Suppressor macrophage treated with lipopolysaccharide for 4 hours (primary cell): ENCODE measurements around the gene NTF3.
A peak's percentile ranks its signal among the peaks of the same experiment; 100 is the strongest.

Experiments
- DNase-seq: peaks from one replicate; pipeline ENCODE4 v3.0.0-alpha.2; 2020

NTF3 gene

DNA sequence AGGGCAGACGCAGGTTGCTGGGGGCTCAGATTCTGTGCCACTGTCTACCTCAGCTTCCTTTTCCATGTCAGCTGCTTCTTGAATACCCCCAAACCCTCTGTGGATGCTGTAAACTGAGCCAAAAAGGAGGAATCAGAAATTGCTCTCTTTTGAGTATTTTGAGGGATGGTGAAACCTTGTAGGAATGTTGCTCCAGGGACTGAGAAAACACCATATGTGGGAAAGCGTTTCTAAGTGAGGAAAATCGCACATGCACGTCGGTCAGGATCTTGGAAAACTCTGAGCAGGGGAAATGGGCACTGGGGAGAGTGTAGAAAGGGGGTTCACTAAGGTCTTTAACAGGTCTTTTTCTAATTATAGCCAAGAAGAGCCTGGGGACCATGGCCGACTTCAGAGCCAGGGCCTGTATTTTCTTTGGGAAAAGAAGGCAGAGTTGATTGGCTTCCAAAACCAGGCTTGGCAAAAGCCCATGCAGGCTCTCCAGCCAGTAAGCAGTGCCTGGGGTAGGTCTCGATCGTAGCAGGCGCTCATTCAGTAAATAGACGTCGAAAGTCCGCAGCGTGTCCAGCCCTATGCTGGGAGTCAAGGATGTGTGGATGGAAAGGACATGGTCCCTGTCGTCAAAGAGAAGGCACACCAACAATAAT, 58.0 kb downstream of the NTF3 start:
- DNase-seq = no peak

DNA sequence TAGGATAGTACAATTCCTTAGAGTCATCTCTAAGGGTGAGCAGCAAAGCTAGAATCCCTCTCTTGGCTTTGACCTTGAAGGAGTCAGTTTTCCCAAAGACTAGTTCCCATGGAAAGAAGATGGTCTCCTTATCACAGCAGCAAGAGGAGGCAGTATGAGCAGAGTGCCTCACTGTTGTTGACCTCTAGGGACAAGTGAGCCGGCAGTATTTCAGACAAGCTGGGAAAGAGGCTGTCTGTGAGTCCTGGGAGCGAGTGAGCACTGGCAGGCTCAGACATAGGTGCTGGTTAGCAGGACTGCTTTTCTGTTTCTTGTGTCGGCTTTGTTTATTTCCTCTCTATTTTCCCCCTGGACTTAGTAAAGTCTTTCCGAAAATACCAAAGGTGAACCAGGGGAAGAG, 60.7 kb downstream of the NTF3 start:
- no peak for DNase-seq

GRCh38 chr12:5493018-5493417, 61.1 kb downstream of the NTF3 start:
- no peak for DNase-seq

DNA sequence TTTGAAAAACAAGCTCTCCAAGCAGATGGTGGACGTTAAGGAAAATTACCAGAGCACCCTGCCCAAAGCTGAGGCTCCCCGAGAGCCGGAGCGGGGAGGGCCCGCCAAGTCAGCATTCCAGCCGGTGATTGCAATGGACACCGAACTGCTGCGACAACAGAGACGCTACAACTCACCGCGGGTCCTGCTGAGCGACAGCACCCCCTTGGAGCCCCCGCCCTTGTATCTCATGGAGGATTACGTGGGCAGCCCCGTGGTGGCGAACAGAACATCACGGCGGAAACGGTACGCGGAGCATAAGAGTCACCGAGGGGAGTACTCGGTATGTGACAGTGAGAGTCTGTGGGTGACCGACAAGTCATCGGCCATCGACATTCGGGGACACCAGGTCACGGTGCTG, 62.4 kb downstream of the NTF3 start:
- DNase-seq = no peak

GRCh38 chr12:5497329-5498053, 65.6 kb downstream of the NTF3 start:
- DNase-seq = no peak

GRCh38 chr12:5498076-5498475, 66.2 kb downstream of the NTF3 start:
- DNase-seq = no peak

DNA sequence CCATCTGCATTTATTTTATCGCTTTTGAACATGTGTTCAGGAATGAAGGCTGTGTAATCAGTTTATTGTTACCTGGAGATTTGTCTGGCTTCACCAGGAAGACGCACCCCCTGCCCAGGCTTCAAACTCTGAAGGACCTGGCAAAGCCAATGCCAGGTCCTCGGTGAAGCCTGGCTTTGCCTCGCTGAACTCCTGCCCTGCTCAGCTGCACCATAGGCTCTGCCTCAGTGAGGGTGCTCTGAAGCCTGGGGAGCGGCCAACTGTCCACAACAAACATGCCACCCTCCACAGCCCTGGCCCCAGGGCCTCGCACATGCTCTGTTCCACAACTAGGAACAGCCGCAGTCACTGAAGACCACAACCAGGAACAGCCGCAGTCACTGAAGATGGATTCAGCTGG, 66.9 kb downstream of the NTF3 start:
- DNase-seq = no peak

DNA sequence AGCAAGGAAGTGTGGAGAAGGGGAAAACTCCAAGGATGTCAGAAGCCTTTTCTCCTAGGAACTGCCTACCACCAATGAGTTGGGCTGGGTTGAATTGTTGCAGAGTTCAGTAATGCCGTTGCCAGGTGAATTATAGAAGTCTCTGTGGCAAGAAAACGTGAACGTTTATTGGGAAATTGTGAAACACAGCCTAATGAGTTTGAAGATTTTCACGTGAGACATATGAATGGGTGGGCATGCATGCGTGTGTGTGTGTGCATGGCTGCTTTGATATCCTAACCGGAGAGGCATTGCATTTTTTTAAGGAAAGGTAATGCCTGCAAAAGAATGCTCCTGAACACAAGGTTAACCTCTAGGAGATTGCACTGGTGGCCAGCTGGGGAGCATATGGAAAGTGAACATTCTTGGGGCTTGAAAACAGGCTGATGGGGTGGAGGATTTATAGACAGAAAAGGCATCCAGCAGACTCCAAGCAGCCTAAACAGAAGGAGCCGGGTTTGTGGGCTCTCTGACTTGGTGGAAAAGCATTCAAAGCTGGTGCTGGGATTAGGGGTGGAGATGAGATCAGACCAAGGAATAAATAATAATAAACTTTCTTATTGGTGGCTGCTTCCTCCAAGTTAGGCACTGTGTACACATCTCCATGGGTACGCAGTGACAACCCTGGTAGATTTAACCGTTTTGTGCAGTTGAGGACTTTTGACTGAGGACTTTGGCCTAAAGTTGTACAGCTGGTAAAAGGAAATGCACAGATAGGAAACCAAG, 67.8 kb downstream of the NTF3 start:
- DNase-seq = no peak

GRCh38 chr12:5500331-5500659, 68.4 kb downstream of the NTF3 start:
- no peak for DNase-seq

DNA sequence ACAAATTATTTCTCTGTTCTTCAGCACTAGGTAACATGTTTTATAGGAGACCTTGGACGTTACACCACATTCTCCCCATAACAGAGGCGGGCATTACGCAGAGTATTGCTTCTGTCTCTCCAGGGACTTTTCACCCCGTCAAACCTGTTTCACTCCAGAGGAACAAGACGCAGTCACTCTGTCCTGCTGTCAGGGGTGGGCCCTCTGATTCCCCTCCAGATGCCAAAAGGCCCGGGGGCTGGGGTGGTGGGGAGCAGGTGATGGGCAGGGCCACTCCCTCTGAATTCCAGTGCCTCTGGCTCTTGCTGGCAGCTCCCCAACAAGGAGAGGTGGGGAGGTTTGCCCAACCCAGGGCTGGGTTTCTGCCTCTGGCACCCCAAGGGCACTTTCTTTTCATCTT, 71.9 kb downstream of the NTF3 start:
- DNase-seq = no peak

GRCh38 chr12:5505116-5505515, 73.2 kb downstream of the NTF3 start:
- no peak for DNase-seq

DNA sequence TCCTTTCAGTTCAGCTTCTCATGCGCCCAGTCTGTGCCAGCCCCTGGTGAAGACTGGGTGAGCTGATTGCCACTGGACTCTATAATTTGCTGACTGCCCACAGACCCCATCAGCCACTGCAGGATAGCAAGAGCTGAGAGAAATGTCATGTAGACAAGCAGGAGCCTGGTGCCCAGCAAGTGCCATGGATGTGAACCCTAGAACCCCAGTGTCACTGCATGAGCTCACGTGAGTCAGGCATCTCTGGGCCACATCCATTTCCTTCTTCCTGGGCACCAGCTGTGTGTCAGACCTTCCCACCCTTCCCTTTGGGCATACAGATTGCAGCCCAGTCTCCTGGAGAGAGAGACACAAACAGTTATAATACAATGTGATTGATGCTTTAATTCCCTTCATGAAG, 73.8 kb downstream of the NTF3 start:
- DNase-seq = no peak

GRCh38 chr12:5506295-5506694, 74.4 kb downstream of the NTF3 start:
- no peak for DNase-seq

GRCh38 chr12:5506821-5507231, 74.9 kb downstream of the NTF3 start:
- DNase-seq = no peak

GRCh38 chr12:5507401-5507935, 75.6 kb downstream of the NTF3 start:
- no peak for DNase-seq

GRCh38 chr12:5507944-5508343, 76.0 kb downstream of the NTF3 start:
- no peak for DNase-seq

DNA sequence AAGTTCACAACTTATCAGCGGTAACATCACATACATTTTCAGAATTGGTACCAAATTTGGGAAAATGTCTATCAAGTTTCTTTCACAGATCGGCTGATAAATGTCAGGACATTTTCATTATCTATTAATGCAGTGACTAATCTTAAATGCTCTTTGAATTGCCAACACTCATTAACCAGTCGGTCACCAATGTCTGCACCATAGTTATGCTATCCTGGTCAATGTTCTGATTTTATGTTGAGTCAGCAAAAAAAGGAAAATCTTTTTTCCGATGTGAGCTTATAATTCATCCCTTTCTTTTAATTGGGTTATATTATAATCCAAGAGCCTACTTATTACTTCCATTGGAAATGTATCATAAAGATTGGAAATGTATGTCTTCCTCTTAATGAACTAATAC, 77.2 kb downstream of the NTF3 start:
- DNase-seq = no peak

DNA sequence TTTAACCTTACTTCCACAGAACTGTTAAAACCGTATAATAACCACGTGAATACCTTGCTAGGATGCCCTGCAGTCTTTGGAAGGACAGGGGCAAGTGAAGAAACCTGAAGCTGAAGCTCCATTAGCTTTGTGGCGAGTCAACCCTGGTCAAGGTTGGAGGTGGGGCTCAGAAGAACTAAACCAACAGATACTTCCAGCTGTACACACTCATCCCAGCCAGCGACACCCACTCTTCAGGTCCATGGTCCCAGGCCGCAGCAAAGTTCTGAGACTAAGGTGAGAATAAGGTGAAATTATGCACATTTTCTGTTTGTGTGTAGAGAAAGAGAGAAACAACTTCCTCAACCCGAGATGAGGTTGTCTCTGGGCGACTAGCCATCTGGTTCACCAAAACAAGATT, 77.6 kb downstream of the NTF3 start:
- no peak for DNase-seq

DNA sequence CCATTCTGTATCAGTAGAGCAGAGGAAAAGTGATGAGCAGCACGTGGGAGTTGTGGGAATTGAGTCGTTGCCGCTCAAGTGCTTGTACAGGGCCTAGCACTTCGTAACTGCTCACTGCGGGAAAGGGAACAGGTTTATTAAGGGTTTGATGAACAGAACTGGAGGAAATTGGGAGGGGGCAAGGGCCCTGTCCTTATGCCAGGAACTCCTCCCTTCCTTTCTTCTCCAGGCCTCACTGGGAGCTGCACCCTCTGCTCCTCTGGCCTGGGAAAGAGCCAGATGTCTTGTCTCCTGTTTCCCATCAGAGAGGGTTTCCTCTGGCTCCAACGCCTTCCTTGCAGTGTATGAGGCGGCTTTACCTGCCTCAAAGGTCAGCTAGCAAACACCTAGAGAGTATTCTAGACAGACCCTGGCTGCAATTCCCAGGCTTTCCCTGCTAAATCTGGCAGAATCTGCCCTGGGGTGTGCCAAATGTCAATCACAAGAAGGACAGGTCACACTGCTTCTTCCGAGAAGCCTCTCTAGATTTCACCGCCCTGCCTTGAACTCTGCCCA, 78.4 kb downstream of the NTF3 start:
- DNase-seq = no peak

DNA sequence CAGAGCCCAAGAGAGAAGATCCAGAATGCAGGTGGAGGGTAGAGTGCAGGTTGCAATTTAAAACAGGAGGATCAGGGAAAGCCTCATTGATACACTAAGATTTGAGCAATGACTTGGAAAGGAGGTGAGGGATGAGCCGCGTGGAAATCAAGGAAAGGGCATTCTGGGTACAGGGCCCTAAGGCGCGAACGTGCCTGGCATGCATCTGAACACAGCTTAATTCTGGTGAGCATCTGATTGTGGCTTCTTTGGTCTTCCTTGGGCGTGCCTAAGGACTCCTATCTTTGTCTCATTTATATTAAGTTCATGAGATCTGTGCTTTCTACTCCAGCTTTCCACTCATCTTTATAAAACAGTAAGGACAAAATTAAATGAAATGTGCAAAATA, 79.3 kb downstream of the NTF3 start:
- no peak for DNase-seq

DNA sequence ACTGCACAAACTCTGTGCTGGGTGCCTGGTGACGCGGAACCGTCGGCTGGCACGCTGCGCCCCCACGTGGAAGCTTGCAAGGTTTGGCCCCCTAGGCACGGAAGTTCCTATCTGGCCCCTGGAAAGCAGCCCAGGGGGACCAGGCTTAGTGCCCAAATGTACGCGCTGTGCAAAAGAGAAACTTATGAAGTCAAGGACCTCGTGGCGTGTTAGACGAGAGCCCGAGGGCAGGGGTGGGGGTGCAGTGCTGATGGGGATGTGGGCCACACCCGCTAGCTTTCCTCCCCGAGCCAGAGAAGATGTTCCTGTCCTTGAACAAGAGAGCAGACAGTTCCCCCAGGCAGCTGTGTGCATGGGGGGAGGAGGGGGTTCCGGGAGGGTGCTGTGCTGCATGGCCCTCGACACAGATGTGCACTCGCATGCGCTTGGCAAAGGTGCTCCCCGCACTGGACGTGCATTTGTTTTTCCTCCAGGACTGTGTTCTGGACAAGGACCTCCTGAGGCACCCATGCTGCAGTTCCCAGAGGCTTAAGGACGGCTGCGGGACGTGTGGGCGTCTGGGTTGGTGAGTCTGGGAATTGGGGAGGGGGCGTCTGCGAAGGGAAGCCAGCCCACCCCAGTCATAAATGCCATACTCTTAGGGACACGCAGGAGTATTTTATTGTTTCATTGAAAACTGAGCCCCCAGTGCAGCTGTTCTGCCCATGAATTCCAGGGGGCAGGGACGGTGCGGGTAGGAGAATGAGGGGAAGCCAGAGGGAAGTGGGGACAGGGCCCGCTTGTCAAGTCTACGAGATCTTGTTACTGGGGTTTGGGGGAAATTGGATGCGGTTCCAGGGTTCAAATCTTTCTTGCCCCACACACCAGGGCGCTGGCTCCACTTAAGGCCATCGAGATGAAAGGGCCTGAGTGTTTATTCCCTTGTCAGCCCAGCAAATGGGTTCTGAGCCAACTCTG, 80.0 kb downstream of the NTF3 start:
- peak; percentile 13 for DNase-seq

DNA sequence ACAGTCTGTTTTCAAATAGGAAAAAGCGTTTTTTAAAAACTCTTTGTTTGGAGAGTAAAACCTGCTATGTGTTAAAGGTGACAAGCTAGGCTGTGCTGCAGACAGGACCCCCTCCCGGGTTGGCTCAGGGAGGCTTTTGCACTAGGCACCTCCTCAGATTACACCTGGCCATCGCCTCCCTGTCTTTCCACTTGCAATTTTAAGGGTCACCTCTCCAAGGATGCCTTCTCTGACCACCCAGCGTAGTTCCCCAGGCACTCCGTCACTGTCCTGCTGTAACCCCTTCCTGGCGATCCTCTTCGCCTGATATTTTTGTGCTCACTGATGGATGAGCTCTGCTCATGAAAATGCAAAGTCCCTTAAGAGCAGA, 80.7 kb downstream of the NTF3 start:
- DNase-seq = no peak

- DNase-seq = no peak
Observed at GRCh38 chr12:5513406-5513805, 81.5 kb downstream of the NTF3 start.
